ENCODE results near the gene EDIL3.

Gene EDIL3

DNA sequence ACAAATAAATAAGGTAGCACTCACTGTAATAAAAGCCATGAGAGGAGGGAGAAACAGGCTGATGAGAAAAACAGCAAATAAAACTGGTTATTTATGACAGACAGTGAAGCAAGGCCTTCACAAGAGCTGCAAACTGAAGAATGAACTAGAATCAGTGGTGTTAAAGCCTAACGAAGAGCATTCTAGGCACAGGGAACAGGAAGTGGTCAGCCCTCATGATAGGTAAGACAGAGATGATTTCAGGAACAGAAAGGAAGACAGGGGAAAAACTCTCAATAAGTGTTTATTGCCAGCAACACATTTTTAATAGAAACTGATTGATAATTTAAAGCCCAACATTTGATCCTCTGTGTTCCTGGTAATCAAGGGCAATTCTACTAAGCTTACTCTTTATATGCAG lies 124.5 kb downstream of the EDIL3 start:
- no peak overlapping the region for H3K4me3 ChIP-seq (ENCODE audit: low read depth, low read length)
- no peak for TF ChIP-seq CTCF (IDR thresholded peaks at IDR 0.05; ENCODE audit: low read depth, low read length)

- no peak for TF ChIP-seq CTCF (IDR thresholded peaks at IDR 0.05; ENCODE audit: low read depth, low read length)
- H3K4me3 ChIP-seq (ENCODE audit: low read depth, low read length): no peak overlapping the region
Observed at GRCh38 chr5:84259283-84260045, 125.2 kb downstream of the EDIL3 start.

DNA sequence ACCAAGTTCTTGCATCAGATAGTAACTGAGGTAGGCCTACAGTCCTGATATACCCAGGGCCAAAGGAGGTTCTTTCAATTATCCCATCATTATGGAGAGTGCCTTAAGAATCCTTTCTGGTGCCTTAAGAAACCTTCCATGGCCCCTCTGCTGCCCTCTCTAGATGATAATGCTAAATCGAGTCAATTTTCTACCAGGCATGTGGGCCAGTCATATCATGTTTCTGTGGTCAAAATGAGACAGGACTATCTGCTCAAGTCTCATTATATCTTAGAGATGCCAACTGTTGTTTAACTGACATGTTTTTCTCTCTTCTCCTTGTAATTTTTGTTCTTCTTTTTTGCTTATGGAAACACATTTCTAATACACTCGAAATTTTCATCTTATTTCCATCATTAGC lies 127.6 kb downstream of the EDIL3 start:
- H3K4me3 ChIP-seq (ENCODE audit: low read depth, low read length): no peak overlapping the region
- no peak for TF ChIP-seq CTCF (IDR thresholded peaks at IDR 0.05; ENCODE audit: low read depth, low read length)

- no peak overlapping the region for H3K4me3 ChIP-seq (ENCODE audit: low read depth, low read length)
- no peak for TF ChIP-seq CTCF (IDR thresholded peaks at IDR 0.05; ENCODE audit: low read depth, low read length)
Observed at GRCh38 chr5:84255315-84255714, 129.4 kb downstream of the EDIL3 start.

GRCh38 chr5:84253946-84254345 lies 130.7 kb downstream of the EDIL3 start:
- TF ChIP-seq CTCF (IDR thresholded peaks at IDR 0.05; ENCODE audit: low read depth, low read length): no peak

GRCh38 chr5:84251503-84251902 lies 133.2 kb downstream of the EDIL3 start:
- no peak overlapping the region for H3K4me3 ChIP-seq (ENCODE audit: low read depth, low read length)
- TF ChIP-seq CTCF (IDR thresholded peaks at IDR 0.05; ENCODE audit: low read depth, low read length): no peak

More at GRCh38 chr5:84253946-84254345, 130.7 kb downstream of the EDIL3 start:
- H3K4me3 ChIP-seq (ENCODE audit: low read depth, low read length): no peak overlapping the region

DNA sequence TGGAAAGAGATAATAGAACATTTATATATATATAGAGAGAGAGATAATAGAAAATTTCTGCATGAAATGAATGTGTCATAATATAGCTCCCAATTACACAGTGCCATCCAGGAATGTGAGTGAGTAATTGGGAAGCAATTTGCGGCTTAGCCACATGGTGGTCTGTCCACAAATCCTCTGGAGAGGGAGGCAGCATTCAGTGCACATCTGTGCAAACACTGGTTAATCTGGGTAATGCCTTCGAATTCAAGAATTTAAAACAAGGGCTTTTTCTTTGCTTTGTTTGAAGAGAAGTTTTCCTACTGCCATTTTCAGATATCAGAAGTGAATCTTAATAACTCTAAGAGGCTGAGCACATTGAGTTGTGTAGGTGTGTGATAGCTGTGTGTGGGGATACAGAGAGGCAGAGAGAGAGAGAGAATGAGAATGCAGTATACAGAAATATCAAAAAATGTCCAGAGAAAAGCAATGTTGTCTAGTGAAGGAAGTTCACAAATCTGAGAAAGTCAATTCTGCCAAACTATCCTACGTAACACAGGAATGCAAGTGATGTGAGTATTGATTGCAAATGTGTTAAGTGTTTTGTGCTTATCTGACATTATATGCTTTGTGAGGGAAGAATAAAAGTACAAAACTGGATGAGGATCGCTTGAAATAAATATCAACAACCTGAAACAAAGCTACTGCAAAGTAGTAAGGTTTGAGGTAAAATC lies 134.6 kb downstream of the EDIL3 start:
- H3K4me3 ChIP-seq (ENCODE audit: low read depth, low read length): no peak overlapping the region
- no peak for TF ChIP-seq CTCF (IDR thresholded peaks at IDR 0.05; ENCODE audit: low read depth, low read length)

Data from WI38 (cell line).